WTC11 (cell line): ENCODE results near the gene EPHA6. TPM values are rescaled to one million over a fixed set of nuclear protein-coding genes. Genes with fewer than 3 reads are reported as not detected.

ENCODE experiments used
- ATAC-seq: fragments of 200-7000 bp; cut with Tn5 transposase; 2 replicates; pipeline ENCODE4 v1.10.0; 2021; ENCODE audit warnings: mild to moderate bottlenecking, moderate library complexity
- CTCF ChIA-PET: fragments of 300-600 bp; sonication (Branson Sonifier 250); formaldehyde crosslinking; loops from one replicate; lab custom pipeline; 2021; ENCODE audit warnings: antibody characterized with exemption; lab: Charles Lee
- POLR2A ChIA-PET: fragments of 350-600 bp; sonication (Branson Sonifier 250); formaldehyde crosslinking; loops from one replicate; lab custom pipeline; 2021; ENCODE audit warnings: antibody characterized with exemption; lab: Charles Lee
- DNase-seq: peaks from one replicate; pipeline ENCODE4 v3.0.0; 2021; ENCODE audit warnings: low spot score
- H3K27ac Mint-ChIP-seq: 2 replicates; pipeline ENCODE4 v1.8.0; 2021; ENCODE audit warnings: mixed read lengths
- H3K27me3 Mint-ChIP-seq: 2 replicates; pipeline ENCODE4 v1.8.0; 2021; ENCODE audit warnings: low read depth, mild to moderate bottlenecking, moderate library complexity, mixed read lengths
- H3K36me3 Mint-ChIP-seq: 2 replicates; pipeline ENCODE4 v1.8.0; 2021; ENCODE audit warnings: mixed read lengths
- H3K4me1 Mint-ChIP-seq: 2 replicates; pipeline ENCODE4 v1.8.0; 2022; ENCODE audit warnings: mixed read lengths
- H3K4me3 Mint-ChIP-seq: 2 replicates; pipeline ENCODE4 v1.8.0; 2021; ENCODE audit warnings: mild to moderate bottlenecking, moderate library complexity, mixed read lengths
- H3K9me3 Mint-ChIP-seq: 2 replicates; pipeline ENCODE4 v1.8.0; 2021; ENCODE audit warnings: mixed read lengths
- EMX1 ChIP-seq: fragments of 250-450 bp; sonication (Bioruptor Pico); IDR thresholded peaks from 2 replicates; pipeline ENCODE4 v1.8.0; 2021; ENCODE audit warnings: mild to moderate bottlenecking
- ERG ChIP-seq: fragments of 250-450 bp; sonication (Bioruptor Pico); IDR thresholded peaks from 2 replicates; pipeline ENCODE4 v1.8.0; 2021; ENCODE audit warnings: mild to moderate bottlenecking
- JAZF1 ChIP-seq: fragments of 250-450 bp; sonication (Bioruptor Pico); IDR thresholded peaks from 2 replicates; pipeline ENCODE4 v1.9.0; 2021; ENCODE audit warnings: moderate library complexity, mild to moderate bottlenecking, inconsistent platforms
- JUN ChIP-seq: sonication (generic); formaldehyde crosslinking; IDR thresholded peaks from 2 replicates; pipeline ENCODE4 v1.8.0; 2023; ENCODE audit warnings: mild to moderate bottlenecking, missing genetic modification reagents
- KAT7 ChIP-seq: sonication (generic); formaldehyde crosslinking; IDR thresholded peaks from 2 replicates; pipeline ENCODE4 v1.8.1; 2023; ENCODE audit warnings: missing genetic modification reagents, mild to moderate bottlenecking, borderline replicate concordance
- MAX ChIP-seq: sonication (generic); formaldehyde crosslinking; IDR thresholded peaks from 2 replicates; pipeline ENCODE4 v1.8.0; 2022; ENCODE audit warnings: mild to moderate bottlenecking, missing genetic modification reagents
- NR2C2 ChIP-seq: sonication (generic); formaldehyde crosslinking; IDR thresholded peaks from 2 replicates; pipeline ENCODE4 v1.8.0; 2022; ENCODE audit warnings: mild to moderate bottlenecking, missing genetic modification reagents
- USF2 ChIP-seq: sonication (generic); formaldehyde crosslinking; IDR thresholded peaks from 2 replicates; pipeline ENCODE4 v1.8.1; 2023; ENCODE audit warnings: mild to moderate bottlenecking, missing genetic modification reagents, moderate library complexity
- ZBTB21 ChIP-seq: sonication (generic); formaldehyde crosslinking; IDR thresholded peaks from 2 replicates; pipeline ENCODE4 v1.8.1; 2023; ENCODE audit warnings: mild to moderate bottlenecking, missing genetic modification reagents, borderline replicate concordance
- ZBTB43 ChIP-seq: sonication (generic); formaldehyde crosslinking; IDR thresholded peaks from 2 replicates; pipeline ENCODE4 v1.8.1; 2023; ENCODE audit warnings: mild to moderate bottlenecking, missing genetic modification reagents
- ZNF219 ChIP-seq: sonication (generic); formaldehyde crosslinking; IDR thresholded peaks from 2 replicates; pipeline ENCODE4 v1.8.0; 2023; ENCODE audit warnings: missing genetic modification reagents, mild to moderate bottlenecking, borderline replicate concordance
- ZNF263 ChIP-seq: sonication (generic); formaldehyde crosslinking; IDR thresholded peaks from 2 replicates; pipeline ENCODE4 v1.8.1; 2022; ENCODE audit warnings: low read depth, mild to moderate bottlenecking, moderate library complexity, missing genetic modification reagents
- ZNF416 ChIP-seq: fragments of 250-450 bp; sonication (Bioruptor Pico); IDR thresholded peaks from 2 replicates; pipeline ENCODE4 v1.9.0; 2021; ENCODE audit warnings: mild to moderate bottlenecking, inconsistent platforms
- total RNA-seq: library from RNA; stranded (reverse); gene quantifications from 3 replicates; pipeline ENCODE4 v1.2.3, GENCODE V29; 2021
- TF ChIP-seq, protein P1 (sequence below): sonication (generic); formaldehyde crosslinking; IDR thresholded peaks from 2 replicates; pipeline ENCODE4 v1.8.1; 2023; ENCODE audit warnings: mild to moderate bottlenecking, missing genetic modification reagents, borderline replicate concordance
- TF ChIP-seq, protein P2 (sequence below): sonication (generic); formaldehyde crosslinking; IDR thresholded peaks from 2 replicates; pipeline ENCODE4 v1.8.0; 2023; ENCODE audit warnings: missing genetic modification reagents, mild to moderate bottlenecking, borderline replicate concordance
- TF ChIP-seq, protein P3 (sequence below): sonication (generic); formaldehyde crosslinking; IDR thresholded peaks from 2 replicates; pipeline ENCODE4 v1.8.0; 2022; ENCODE audit warnings: mild to moderate bottlenecking, missing genetic modification reagents

The EPHA6 gene
- total RNA-seq, 1 experiment from 2014 or later: 2.1 TPM

- H3K27ac Mint-ChIP-seq: no peak overlapping the region
- peaks cover 40% of the 10 kb centered on the region for H3K4me1 Mint-ChIP-seq
- DNase-seq: no peak
- no peak for TF ChIP-seq MAX (CRISPR knock-in tag)
- no peak for TF ChIP-seq JUN (CRISPR knock-in tag)
- no peak for TF ChIP-seq ZBTB21 (CRISPR knock-in tag)
- no peak for TF ChIP-seq ZNF416 (CRISPR knock-in tag)
- no peak for TF ChIP-seq ZBTB43 (CRISPR knock-in tag)
- TF ChIP-seq EMX1 (CRISPR knock-in tag): no peak
- no peak for TF ChIP-seq USF2 (CRISPR knock-in tag)
- TF ChIP-seq, all 79 proteins: peak for 0
- ChIA-PET CTCF (no interaction called here), POLR2A (no interaction called here)
- H3K36me3 Mint-ChIP-seq: no peaks in the 10 kb centered on the region
- no peaks in the 10 kb centered on the region for H3K9me3 Mint-ChIP-seq
- H3K4me3 Mint-ChIP-seq: no peak overlapping the region
- no peaks in the 10 kb centered on the region for H3K27me3 Mint-ChIP-seq
- ATAC-seq: no peak
Measured at GRCh38 chr3:97256060-97256459, 441.7 kb downstream of the EPHA6 start.

- DNase-seq (no peak), ATAC-seq (no peak)
- Mint-ChIP-seq H3K36me3 (no peaks in the 10 kb centered on the region), H3K4me1 (peaks cover 47% of the 10 kb centered on the region), H3K27ac (no peak overlapping the region), H3K9me3 (no peaks in the 10 kb centered on the region), H3K4me3 (no peak overlapping the region), H3K27me3 (no peaks in the 10 kb centered on the region)
- no peak for TF ChIP-seq ERG (CRISPR knock-in tag)
- TF ChIP-seq JAZF1 (CRISPR knock-in tag): no peak
- ChIA-PET CTCF (no interaction called here), POLR2A (no interaction called here)
Measured at GRCh38 chr3:97257942-97258697, 443.7 kb downstream of the EPHA6 start.

GRCh38 chr3:97259263-97259662, 444.9 kb downstream of the EPHA6 start:
- ATAC-seq: no peak
- DNase-seq: no peak
- Mint-ChIP-seq H3K36me3 (peaks cover 2% of the 10 kb centered on the region; the same call in 1 of the 2 replicates), H3K27me3 (peaks cover 5% of the 10 kb centered on the region; the same call in 1 of the 2 replicates), H3K4me3 (no peak overlapping the region), H3K27ac (no peak overlapping the region), H3K4me1 (peaks cover 50% of the 10 kb centered on the region), H3K9me3 (no peaks in the 10 kb centered on the region)
- POLR2A ChIA-PET: no interaction called here
- CTCF ChIA-PET: no interaction called here
- TF ChIP-seq KAT7 (no peak), NR2C2 (CRISPR knock-in tag) (no peak), ZNF219 (CRISPR knock-in tag) (no peak), ZNF263 (no peak)
- TF ChIP-seq, protein P1, sequence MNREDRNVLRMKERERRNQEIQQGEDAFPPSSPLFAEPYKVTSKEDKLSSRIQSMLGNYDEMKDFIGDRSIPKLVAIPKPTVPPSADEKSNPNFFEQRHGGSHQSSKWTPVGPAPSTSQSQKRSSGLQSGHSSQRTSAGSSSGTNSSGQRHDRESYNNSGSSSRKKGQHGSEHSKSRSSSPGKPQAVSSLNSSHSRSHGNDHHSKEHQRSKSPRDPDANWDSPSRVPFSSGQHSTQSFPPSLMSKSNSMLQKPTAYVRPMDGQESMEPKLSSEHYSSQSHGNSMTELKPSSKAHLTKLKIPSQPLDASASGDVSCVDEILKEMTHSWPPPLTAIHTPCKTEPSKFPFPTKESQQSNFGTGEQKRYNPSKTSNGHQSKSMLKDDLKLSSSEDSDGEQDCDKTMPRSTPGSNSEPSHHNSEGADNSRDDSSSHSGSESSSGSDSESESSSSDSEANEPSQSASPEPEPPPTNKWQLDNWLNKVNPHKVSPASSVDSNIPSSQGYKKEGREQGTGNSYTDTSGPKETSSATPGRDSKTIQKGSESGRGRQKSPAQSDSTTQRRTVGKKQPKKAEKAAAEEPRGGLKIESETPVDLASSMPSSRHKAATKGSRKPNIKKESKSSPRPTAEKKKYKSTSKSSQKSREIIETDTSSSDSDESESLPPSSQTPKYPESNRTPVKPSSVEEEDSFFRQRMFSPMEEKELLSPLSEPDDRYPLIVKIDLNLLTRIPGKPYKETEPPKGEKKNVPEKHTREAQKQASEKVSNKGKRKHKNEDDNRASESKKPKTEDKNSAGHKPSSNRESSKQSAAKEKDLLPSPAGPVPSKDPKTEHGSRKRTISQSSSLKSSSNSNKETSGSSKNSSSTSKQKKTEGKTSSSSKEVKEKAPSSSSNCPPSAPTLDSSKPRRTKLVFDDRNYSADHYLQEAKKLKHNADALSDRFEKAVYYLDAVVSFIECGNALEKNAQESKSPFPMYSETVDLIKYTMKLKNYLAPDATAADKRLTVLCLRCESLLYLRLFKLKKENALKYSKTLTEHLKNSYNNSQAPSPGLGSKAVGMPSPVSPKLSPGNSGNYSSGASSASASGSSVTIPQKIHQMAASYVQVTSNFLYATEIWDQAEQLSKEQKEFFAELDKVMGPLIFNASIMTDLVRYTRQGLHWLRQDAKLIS (CRISPR knock-in tag): no peak
- TF ChIP-seq, protein P2, sequence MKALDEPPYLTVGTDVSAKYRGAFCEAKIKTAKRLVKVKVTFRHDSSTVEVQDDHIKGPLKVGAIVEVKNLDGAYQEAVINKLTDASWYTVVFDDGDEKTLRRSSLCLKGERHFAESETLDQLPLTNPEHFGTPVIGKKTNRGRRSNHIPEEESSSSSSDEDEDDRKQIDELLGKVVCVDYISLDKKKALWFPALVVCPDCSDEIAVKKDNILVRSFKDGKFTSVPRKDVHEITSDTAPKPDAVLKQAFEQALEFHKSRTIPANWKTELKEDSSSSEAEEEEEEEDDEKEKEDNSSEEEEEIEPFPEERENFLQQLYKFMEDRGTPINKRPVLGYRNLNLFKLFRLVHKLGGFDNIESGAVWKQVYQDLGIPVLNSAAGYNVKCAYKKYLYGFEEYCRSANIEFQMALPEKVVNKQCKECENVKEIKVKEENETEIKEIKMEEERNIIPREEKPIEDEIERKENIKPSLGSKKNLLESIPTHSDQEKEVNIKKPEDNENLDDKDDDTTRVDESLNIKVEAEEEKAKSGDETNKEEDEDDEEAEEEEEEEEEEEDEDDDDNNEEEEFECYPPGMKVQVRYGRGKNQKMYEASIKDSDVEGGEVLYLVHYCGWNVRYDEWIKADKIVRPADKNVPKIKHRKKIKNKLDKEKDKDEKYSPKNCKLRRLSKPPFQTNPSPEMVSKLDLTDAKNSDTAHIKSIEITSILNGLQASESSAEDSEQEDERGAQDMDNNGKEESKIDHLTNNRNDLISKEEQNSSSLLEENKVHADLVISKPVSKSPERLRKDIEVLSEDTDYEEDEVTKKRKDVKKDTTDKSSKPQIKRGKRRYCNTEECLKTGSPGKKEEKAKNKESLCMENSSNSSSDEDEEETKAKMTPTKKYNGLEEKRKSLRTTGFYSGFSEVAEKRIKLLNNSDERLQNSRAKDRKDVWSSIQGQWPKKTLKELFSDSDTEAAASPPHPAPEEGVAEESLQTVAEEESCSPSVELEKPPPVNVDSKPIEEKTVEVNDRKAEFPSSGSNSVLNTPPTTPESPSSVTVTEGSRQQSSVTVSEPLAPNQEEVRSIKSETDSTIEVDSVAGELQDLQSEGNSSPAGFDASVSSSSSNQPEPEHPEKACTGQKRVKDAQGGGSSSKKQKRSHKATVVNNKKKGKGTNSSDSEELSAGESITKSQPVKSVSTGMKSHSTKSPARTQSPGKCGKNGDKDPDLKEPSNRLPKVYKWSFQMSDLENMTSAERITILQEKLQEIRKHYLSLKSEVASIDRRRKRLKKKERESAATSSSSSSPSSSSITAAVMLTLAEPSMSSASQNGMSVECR (CRISPR knock-in tag): no peak
- TF ChIP-seq, protein P3, sequence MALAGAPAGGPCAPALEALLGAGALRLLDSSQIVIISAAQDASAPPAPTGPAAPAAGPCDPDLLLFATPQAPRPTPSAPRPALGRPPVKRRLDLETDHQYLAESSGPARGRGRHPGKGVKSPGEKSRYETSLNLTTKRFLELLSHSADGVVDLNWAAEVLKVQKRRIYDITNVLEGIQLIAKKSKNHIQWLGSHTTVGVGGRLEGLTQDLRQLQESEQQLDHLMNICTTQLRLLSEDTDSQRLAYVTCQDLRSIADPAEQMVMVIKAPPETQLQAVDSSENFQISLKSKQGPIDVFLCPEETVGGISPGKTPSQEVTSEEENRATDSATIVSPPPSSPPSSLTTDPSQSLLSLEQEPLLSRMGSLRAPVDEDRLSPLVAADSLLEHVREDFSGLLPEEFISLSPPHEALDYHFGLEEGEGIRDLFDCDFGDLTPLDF: no peak
